Stimulated activated CD4-positive, alpha-beta T cell treated with anti-CD3 and anti-CD28 coated beads, Interleukin-1b, Interleukin-23, amount 100 ng/mL, for 24 hours (primary cell): Measurements from ENCODE around the gene CLCN1.

Experiments
- DNase-seq, 4 experiments: peaks; one replicate each; pipeline ENCODE4 v3.0.0-alpha.2; 2020; ENCODE audit warnings: low read depth in 4 of 4, low spot score in 1 of 4

CLCN1 gene

DNA sequence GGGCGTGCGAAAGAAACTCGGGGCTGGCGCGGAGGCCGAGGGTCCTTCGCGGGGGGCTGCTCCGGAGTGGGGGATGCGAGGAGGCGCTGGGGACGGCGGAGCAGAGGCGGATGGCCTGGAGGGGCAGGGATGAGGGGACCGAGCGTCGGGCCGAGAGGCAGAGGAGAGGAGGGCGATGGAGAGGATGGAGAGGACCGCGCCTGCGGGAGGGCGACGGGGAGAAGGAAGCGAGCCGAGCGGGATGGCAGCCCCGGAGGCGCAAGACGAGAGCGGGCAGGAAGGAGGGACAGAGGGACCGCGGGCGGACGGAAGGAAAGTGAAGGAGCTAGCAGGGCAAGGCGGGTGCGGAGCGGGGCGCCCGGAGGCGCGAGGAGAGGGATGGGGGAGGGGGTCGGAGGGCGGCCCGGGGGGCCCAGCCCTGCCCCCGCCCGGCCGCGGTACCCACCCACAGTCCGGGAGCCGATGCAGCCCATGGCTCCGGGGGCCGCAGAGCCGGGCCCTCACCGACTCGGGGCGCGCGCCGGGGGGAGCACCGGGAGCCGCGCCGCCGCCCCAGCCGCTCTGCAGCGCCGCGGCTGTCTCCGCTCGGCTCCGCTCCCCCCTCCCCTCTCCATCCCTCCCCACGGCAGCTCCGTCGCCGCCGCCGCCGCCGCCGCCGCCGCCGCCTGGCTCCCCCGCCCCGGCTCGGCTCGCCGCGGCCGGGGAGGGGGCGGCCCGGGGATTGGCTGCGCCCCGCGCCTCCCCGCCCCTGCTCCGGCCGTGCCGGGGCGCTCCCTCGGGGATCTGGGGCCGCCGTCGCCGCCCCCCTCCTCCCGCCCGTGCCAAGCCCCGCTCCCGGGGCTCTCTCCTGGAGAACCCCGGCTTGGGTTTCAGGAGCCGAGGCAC, 46.5 kb downstream of the CLCN1 start, which contains the start of gene FAM131B:
FAM131B (minus strand) TSS at position 583 of the 885 bp plus-strand sequence; CDS start at position 473, 110 bp downstream.
- no peak for DNase-seq

DNA sequence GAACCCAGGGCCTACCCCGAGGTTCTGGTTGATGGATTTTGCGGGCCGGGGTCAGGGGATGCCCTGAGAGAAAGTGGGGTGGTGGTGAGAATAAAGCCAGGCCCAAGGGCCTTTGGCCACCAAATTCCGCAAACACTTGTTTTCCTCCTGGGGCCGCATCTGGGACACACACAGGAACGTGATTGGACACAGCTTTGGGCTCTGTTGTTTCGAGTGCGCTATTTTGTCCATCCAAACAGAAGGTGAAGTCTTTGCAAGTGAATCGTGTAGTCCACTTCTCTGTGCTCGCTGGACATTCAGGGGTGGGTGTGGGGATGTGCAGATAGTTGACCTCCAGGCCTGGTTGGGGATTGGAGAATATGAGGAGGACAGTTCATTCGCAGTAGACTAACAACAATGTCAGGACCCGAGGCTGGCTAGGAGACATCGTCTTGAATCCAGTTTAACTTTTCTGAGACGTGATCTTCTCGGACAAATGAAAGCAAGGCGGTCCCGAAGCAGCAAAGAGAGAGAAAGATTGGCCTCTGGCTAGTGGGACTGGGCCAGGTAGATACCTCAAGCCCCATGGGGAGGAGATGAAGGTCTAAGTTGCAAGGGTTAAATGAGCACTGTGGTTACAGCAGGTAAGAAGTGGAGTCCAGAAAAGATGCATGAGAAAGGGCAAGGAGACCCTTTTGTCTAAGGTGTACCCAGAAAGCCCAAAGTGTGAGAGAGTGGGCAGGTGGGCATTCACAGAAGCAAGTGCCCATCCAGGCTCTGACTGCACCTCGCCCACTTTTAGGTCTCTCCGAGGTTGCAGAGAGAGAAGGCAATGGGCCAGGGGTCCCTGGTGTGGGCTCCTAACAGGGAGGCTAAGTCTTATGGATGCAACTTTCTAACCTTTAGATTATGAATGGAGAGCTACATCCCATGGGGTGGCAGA, 47.4 kb downstream of the CLCN1 start:
- no peak for DNase-seq

DNA sequence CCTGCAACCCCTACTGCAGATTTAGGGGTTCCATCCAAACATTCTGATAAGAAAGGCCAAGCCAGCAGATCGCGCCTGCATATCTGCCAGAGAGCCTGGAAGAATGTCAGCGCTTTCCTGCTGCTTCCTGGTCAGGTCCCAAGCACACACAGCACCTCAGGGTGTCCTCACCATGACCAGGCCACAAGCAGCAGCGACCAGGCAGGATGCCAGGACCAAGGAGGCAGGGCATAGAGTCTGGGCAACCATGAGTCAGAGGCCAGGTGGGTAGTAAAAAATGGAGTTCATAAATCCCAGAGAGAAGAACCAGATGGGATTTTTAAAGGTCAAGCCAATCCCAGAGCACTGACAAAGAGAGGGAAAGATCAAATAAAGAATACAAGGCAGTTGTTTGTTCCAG, 52.1 kb downstream of the CLCN1 start:
- DNase-seq = no peak

DNA sequence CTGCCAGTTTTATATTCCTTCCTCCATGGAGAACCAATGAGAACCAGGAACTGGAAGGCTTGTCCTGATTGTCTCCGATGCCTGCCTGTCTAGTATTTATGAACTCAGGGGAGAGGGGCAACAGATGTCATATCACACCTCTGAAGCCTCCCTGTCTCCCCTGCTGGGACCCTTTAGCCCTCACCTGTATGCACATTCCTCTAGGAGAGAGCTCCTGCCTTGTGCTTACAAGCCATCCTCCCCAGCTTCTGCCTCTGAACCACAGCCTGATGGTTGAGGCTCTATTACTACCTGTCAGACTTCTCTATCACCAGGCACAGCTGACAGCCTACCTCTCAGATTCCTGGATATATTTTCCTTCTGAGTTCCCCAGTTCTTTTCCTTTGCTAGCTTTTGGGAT, 52.5 kb downstream of the CLCN1 start:
- DNase-seq = no peak

DNA sequence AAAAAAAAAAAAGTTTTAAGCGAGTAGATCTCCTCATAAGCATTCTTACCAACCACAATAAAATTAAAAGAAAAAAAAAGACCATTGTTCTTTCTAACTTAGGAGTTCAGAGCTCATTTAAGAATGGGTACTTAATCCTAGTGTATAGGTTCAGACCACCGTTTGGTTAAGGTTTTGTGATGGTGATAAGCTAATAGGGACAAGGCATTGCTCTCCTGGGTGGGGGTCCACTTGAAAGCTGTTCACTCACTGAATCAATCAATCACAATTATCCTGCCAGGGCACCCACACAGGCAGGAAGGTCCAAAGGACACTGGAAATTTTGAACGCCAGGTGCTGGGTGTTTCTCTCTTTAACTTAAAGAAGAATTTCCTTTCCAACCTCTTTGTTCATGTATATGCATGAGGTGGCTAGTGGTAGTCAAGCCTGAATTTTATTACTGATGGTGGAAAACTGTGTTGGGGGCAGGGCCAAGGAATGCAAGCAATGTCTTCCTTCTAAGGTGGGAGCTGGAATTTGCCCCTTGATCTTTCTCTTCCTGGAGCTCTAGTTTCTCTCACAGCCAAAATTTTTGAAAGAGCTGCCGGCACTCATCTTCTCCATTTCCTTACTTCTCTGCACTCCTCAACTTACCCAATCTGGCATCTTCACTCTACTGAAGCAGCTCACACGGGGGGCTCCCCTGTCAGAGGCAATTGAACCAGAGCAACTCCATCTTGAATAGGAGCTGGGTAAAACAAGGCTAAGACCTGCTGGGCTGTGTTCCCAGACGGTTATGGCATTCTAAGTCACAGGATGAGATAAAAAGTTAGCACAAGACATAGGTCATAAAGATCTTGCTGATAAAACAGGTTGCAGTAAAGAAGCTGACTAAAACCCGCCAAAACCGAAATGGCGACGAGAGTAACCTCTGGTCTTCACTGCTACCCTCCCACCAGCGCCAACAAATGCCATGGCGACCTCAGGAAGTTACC, 54.1 kb downstream of the CLCN1 start:
- no peak for DNase-seq

DNA sequence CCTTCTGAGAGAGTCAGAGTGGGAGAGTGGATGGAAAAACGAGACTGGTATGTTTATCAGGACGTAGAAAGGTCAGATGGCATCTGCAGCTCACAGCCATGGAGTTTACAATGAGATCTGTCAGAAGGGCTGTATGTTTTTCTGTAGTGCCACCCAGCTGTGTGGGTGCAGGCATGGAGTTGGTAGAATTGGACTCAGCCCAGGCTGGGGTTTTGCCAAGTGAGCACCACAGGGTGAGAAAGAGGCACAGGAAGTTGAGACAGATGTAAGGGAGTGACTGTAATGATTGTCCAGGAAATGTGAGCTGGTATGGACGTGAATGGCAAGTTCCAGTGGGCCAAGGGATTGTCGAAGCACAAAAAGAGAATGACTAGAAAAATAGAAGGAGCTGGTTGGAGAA, 56.2 kb downstream of the CLCN1 start:
- peak in 1 of 4 experiments; percentile 29 for DNase-seq

DNA sequence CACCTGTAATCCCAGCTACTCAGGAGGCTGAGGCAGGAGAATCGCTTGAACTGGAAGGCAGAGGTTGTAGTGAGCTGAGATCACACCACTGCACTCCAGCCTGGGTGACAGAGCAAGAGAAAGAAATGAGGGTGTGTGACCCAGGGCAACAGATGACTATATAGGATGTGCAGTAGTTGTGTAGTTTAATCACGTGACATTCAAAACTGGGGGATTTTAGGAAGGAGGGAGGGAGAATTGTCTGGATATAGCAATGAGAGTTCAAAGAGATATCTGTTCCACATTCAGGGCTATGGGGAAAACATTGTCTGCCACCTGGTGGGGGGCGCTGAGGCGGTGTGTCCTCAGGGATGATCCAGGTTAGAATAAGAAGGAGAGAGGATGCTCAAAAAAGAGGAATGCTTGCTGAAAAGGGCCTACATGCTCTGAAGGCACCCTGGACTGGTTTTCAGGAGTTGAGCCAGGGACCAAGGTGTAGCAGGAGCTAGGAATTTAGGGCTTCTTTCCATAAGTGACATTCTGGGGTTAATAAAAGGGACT, 57.4 kb downstream of the CLCN1 start:
- DNase-seq = no peak

DNA sequence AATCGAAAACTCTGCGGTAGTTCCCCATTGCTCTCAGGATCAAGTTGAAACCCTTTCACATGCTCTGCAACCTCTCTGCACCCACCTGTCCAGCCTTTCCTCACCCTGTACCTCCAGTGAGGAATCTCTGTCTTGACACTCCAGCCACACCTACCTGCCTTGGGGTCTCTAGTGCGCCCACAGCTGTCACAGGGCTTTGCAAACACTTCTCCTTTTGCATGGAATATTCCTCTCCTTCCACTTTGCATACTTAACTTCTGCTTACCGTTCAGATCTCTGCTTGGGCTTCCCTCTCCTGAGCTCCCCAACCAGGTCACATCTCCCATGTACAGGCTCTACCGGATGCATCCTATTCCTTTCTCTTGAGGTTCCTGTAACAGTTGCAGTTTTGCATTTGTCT, 58.6 kb downstream of the CLCN1 start:
- DNase-seq = no peak

DNA sequence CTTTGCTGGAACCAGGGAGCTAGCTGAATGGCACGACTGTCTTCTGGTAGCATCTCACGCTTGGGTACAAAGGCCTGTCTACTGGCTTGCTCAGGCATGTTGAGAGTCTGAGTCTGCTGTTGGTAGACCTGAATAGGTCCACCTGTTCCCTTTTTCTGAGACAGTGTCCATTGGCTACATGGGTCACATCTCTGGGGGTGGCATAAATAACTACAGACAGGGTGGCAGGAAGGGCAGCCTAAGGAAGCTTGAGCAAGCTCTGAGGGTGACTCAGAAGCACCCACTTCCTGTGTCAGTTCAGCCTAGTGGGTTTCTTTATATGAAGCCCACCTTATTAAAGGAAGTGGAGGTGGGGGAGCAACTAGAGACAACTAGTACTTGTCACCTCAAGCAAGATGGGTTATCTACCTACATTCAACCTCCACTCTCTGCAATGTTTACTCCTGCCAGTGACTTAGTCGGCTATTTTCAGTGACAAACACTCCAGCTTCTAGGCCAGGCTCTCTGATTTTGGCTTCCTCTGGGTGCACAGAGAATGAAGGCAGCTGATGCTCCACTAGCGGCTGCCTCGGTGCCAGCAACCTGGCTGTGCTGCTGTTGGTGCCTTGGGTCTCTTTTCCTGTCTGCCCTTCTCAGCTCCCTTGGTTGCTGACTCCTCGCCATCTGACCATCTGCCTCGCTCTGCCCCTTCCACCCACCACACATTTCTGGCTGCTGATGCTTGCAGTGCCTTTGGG, 59.6 kb downstream of the CLCN1 start:
- DNase-seq = no peak

DNA sequence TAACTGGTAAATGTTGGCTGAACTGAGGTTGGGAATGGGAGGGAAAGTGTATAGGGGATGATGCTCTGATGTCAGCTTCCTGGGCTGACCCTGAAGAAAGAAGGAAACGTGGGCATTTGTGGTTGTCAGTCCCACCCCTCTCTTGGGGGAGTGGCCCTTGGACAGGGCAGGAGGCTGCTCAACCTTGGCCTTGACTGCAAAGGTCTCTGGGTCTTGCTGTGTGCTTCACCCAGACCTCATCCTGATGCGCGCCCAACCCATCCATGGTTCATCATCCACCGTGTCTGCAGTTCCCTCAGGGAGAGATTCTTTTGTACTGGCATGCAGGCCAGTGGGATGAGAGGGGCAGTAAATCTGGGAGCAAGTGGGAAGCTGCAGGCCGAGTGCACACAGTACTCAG, 60.5 kb downstream of the CLCN1 start:
- DNase-seq = no peak

DNA sequence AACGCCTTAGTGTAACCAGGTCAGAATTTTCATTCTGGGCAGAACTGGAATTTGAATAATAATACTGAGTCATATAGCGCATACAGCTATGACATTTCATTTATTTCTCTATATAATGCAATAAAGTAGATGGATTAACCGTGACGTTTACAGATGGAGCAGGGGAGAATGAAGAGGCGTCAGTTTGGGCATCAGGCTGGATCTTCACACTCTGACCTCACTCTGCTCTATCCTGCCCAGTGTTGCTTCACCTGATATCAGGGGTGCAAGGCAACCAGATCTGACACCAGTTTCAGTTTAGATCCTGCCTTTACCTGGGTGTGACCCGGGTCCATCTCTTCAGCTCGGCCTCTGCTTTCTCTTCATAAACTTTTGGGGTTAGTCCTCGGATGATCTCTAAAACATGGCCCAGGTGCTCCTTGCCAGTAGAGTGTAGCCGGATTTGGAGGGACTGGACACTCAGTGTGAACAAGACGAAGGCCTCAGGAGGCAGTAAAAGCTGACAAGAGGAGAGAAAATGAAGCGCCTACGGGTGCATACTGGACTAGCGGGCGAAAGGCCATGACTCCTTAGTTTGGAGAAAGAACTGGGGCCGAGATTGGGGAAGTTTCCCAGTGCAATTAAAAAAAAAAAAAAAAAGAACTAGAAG, 63.8 kb downstream of the CLCN1 start:
- DNase-seq = no peak

DNA sequence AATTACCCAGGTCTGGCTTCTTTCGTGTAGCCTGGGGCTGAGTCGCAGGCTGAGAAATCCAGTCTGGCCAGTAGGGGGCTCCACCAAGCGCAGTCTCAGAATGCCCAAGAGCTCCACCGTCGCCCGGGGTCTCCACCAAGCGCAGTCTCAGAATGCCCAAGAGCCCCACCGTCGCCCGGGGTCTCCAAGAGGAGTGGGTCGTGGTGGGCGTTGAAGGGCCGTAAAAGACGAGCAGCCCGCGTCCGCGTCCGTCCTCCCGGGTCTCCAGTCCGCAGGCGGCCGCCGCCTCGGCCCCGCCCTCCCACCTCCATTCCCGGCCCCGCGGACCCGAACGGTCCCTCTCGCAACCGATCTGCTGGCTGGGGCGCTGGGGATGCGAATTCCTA, 64.3 kb downstream of the CLCN1 start:
- DNase-seq = peak; percentile 77 to 82 (median 79)

DNA sequence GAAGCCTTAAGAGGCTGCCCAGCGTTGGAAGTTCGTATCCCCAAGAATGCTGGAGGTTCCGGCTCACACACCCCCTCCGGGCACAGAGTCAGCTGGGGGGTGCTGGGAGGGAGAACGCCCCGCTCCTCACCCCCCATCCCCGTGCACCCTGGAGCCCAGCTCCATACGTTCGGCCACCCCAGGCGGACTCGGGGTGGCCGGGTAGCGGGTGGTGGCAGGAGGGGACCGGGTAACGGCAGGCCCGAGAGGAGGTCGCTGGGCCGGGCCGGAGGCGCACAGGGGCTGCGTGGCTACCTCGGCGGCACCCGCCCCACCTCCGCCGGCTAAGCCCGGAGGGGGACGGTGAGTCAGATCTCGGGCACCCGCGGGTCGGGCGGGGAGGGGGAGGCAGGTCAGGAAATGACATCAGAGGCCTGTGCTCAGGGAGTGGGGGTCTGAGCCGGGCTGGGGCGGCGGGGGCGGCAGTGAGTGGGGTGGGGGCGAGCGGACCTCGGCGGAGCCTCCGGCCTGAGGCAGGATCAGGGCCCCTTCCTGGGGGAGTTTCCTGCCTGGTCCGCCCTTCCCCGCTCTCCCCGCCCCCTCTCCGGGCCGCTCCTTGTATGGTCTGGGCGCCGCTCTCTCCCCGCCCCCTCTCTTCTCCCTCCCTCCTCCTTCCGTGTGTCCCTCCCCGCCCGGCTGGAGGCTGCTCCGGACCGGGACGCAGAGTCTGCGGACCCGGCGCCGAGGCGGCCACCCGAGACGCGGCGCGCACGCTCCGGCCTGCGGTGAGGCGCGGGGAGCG, 64.9 kb downstream of the CLCN1 start, which contains the start of gene ZYX:
ZYX (plus strand) TSS at position 700 of the 781 bp plus-strand sequence. CDS start 227 bp downstream, outside the sequence.
- DNase-seq = peak; percentile 65 to 89 (median 72)

DNA sequence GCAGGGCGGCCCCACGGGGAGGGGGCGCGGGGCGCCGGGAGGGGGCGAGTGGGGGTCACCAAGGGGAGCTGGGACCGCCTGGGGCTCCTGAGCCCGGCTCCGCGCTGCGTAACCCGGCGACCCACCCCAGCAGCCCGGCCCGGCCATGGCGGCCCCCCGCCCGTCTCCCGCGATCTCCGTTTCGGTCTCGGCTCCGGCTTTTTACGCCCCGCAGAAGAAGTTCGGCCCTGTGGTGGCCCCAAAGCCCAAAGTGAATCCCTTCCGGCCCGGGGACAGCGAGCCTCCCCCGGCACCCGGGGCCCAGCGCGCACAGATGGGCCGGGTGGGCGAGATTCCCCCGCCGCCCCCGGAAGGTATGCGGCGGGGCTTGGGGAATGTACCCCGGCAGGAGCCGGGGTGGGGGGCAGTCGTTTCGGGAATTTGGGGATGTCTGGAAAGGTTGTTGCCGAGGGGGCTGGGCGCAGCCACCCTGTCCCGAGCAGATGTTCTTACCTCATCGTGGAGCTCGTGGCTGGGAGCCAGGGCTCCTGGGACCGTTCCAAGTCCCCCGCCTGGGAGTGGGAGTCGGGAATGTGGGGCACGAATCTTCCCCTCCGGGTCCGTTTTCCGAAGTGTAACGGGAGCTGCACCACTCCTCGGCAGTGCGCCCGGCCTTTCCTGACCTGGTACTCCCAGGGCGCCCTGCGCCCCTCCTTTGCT, 65.7 kb downstream of the CLCN1 start:
- DNase-seq = peak in 1 of 4 experiments; percentile 13

DNA sequence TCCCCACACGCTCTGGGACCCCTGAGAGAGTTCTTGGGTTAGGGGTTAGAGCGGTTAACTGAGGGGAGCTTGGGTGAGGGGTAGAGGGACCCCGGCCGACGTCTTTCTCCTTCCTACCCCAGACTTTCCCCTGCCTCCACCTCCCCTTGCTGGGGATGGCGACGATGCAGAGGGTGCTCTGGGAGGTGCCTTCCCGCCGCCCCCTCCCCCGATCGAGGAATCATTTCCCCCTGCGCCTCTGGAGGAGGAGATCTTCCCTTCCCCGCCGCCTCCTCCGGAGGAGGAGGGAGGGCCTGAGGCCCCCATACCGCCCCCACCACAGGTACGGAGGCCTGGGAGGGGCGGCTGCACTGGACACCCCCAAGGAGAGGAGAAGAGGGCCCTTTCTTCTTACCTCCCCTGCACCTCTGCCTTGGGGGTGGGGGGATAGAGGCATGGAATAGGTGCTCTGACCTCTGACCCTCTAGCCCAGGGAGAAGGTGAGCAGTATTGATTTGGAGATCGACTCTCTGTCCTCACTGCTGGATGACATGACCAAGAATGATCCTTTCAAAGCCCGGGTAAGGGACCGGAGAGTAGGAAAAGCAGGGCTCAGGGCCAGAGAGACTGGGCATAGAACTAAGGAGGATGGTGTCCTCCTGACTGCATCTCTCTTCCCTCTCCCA, 66.3 kb downstream of the CLCN1 start:
- DNase-seq = no peak

DNA sequence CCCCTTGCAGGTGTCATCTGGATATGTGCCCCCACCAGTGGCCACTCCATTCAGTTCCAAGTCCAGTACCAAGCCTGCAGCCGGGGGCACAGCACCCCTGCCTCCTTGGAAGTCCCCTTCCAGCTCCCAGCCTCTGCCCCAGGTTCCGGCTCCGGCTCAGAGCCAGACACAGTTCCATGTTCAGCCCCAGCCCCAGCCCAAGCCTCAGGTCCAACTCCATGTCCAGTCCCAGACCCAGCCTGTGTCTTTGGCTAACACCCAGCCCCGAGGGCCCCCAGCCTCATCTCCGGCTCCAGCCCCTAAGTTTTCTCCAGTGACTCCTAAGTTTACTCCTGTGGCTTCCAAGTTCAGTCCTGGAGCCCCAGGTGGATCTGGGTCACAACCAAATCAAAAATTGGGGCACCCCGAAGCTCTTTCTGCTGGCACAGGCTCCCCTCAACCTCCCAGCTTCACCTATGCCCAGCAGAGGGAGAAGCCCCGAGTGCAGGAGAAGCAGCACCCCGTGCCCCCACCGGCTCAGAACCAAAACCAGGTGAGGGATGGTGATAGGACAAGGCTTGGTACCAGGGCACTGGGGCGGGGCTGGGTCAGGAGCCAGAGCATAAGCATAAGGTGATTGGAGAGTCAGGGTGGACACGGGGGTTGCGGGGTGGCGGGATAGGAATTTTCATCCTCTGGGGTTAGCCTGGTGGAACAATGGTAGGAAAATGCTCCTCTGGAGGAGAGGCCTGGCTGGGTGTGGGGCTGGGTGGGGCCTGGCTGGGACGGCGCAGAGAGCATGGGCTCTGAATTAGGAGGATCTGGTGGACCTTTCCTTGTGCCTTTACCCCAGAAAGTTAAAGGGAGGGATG, 67.1 kb downstream of the CLCN1 start:
- no peak for DNase-seq
